Activated T-cell treated with anti-CD3 and anti-CD28 coated beads, Interleukin-2, amount 50 U/mL, for 24 hours (primary cell): ENCODE measurements around the gene ZFHX3.

Source experiments
- DNase-seq: peaks from one replicate; pipeline ENCODE4 v3.0.0-alpha.2; 2020
- H3K27ac Mint-ChIP-seq: 2 replicates; pipeline ENCODE4 v1.8.0; 2020; ENCODE audit warnings: mild to moderate bottlenecking, mixed read lengths
- H3K27me3 Mint-ChIP-seq: 2 replicates; pipeline ENCODE4 v1.8.0; 2020; ENCODE audit warnings: mixed read lengths
- H3K36me3 Mint-ChIP-seq: 2 replicates; pipeline ENCODE4 v1.8.0; 2020; ENCODE audit warnings: low read depth, mixed read lengths
- H3K4me1 Mint-ChIP-seq: 2 replicates; pipeline ENCODE4 v1.8.0; 2020; ENCODE audit warnings: low read depth, mixed read lengths
- H3K4me3 Mint-ChIP-seq: 2 replicates; pipeline ENCODE4 v1.8.0; 2020; ENCODE audit warnings: mild to moderate bottlenecking, moderate library complexity, mixed read lengths
- H3K9me3 Mint-ChIP-seq: 2 replicates; pipeline ENCODE4 v1.8.0; 2020; ENCODE audit warnings: mixed read lengths

ZFHX3 gene

DNA sequence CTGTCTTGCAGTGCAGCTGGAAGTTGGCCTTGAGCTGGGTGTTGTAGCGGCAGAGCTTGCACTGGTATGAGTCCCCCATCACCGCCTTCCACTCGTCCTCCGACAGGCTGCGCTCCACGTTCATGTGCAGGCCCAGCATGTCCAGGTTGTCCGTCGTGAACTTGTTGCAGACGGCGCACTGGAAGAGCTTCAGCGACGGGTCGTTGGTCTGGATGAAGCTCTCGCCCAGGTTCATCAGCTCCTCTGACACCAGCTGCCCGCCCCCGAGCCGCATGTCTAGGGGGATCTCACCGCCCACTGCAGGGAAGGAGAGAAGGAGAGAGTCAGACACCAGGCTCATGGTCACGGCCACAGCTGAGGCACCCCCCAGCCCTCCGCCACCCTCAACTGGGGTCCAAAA is 97.3 kb downstream of the ZFHX3 start:
- H3K27me3 Mint-ChIP-seq = no peaks in the 10 kb centered on the region
- no peaks in the 10 kb centered on the region for H3K36me3 Mint-ChIP-seq
- H3K4me1 Mint-ChIP-seq = no peaks in the 10 kb centered on the region
- no peak for DNase-seq
- H3K4me3 Mint-ChIP-seq = no peak overlapping the region
- H3K9me3 Mint-ChIP-seq = no peaks in the 10 kb centered on the region
- H3K27ac Mint-ChIP-seq = no peak overlapping the region

DNA sequence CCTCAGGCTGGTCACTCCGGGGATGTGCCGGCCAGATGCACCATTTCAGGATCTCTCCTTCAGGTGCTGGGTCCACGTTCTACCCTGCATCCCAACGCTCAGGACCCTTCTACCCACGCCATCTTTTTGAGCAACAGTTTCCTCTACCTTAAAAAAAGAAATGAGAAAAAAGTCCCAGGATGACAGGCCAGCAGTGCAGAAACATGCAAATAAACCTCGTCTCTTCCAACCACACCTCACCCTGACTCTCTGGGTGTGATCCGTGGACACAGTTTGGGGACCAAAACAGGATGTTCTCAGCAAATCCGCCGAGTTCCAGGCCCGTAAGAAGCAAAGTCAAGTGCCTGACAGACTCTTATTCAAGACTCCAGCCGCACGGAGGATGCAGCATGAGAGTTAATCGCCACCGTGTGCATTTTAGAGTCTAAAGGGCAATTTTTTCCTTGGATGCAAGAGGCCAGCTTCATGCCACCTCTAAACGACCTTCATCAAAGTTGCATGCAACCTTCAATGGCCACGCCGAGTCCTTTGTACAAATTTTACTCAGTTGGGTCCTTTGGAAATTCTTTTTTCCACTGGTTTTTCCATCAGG is 99.6 kb downstream of the ZFHX3 start:
- Mint-ChIP-seq H3K9me3 (no peaks in the 10 kb centered on the region), H3K27me3 (no peaks in the 10 kb centered on the region)
- DNase-seq = no peak

DNA sequence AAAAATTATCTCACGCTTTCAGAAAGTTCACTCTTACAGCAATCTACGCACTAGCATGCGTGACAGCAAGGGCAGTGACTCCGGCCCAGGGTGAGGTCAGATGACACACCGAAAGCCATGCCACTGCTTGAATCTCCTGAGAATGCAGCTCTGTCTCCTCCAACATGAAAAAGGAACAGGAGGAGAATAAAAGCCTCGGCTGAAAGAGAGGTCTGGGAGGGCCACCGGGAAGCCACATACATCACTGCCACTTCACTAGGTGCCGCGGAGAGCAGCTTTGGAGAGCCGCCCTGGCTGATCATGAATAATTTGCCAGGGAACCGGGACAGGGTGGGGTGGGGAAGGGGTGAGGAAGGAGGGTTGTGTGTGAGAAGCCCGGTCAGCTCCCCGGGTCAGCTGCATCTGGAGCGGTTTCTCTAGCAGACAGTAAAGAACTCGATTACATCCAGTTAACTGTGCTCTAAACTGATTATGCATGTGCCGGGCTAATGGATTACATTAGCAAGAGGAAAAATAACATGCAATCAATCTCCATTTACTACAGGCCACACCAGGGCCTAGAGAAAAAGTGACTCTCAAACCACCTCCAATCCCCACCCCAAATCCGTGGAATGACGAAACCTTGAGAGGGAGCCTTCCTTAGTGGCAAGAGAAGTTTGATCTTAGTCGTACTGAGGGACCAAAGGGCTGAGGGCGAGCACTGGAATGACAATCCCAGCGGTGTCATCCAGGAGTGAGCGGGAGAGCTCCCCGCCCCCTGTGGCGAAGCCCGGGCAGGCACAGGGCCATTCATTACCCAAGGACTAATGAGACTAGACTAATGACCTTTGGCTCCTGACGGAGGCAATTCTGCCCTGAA is 100.3 kb downstream of the ZFHX3 start:
- H3K36me3 Mint-ChIP-seq = no peaks in the 10 kb centered on the region
- H3K27ac Mint-ChIP-seq = no peak overlapping the region
- H3K9me3 Mint-ChIP-seq = no peaks in the 10 kb centered on the region
- H3K27me3 Mint-ChIP-seq = no peaks in the 10 kb centered on the region
- DNase-seq = no peak
- H3K4me1 Mint-ChIP-seq = no peaks in the 10 kb centered on the region
- H3K4me3 Mint-ChIP-seq = no peak overlapping the region

More for the DNA sequence above, 99.6 kb downstream of the ZFHX3 start:
- Mint-ChIP-seq H3K36me3 (no peaks in the 10 kb centered on the region), H3K27ac (no peak overlapping the region), H3K4me3 (no peak overlapping the region), H3K4me1 (no peaks in the 10 kb centered on the region)

DNA sequence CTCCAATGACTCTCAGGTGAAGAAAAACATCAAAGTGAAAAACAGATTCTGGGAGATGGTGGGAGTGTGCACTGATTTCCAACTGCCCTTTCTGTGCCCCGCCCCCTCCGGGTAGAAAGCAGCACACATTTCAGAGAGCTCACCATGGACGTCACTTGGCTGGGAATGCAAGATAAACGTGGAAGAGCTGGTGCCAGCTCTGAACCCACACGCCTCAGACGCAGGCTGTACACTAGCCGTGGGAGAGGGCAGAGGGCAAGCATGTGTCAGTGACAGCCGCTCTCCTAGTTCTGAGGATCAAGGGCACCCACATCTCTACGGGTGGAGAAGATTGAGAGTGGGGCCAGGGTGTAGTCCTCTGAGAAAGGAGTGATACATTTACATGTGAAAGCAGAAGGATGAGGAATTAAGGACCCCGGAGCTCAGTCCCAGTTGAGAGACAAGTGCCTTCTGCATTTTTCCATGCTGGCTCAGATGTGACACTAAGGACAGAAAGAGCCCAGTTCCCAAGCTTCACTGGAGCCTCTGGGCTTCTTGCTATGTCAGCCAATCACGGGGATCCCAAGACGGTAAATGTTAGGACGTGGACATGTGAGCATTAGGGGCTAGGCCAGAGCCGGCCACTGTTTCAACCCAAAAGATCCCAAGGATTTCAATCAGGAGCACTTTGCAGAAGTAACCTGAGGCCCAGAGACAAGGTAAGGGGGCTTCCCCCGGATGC is 101.3 kb downstream of the ZFHX3 start:
- Mint-ChIP-seq H3K36me3 (no peaks in the 10 kb centered on the region), H3K27me3 (no peaks in the 10 kb centered on the region), H3K27ac (no peak overlapping the region), H3K9me3 (no peaks in the 10 kb centered on the region), H3K4me3 (no peak overlapping the region), H3K4me1 (no peaks in the 10 kb centered on the region)
- DNase-seq = no peak

DNA sequence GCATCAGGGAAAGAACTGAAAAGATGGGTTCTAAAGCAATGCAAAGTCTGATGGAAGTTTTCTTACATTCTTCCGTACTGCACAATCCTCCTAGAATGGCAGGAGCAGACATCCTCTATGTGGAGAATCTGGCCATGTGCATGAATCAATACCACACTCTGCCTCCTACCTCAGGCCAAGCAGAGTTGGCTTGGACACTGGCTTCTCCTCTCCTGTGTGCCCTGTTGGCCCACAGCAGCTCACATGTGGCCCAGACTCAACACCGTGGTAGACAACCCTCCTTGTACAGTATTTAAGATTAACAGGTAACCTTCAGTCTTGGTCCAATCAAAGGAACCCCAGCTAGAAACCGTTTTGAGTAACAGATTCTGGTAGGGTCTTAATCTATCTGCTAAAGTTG is 101.9 kb downstream of the ZFHX3 start:
- H3K27me3 Mint-ChIP-seq = no peaks in the 10 kb centered on the region
- no peaks in the 10 kb centered on the region for H3K36me3 Mint-ChIP-seq
- H3K27ac Mint-ChIP-seq = no peak overlapping the region
- no peak overlapping the region for H3K4me3 Mint-ChIP-seq
- DNase-seq = no peak
- H3K4me1 Mint-ChIP-seq = no peaks in the 10 kb centered on the region
- H3K9me3 Mint-ChIP-seq = no peaks in the 10 kb centered on the region

DNA sequence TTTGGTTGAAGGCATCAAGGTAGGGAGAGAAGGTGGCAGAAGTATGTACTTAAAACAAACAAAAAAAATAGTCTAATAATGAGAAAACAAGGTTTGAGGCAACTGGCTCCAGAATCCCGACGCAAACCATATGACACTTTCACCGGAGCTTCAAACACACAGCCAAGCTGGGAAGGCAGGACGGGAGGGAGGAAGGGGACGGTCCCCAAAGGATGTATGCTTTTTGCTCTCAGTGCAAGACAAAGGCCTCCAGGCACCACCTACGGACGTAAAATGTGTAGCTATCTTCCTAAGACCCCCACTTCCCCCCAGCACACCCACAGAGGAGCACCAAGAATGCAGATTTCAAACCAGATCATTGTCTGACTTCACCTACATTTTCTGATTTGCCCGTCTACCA is 102.3 kb downstream of the ZFHX3 start:
- no peaks in the 10 kb centered on the region for H3K27me3 Mint-ChIP-seq
- H3K27ac Mint-ChIP-seq = no peak overlapping the region
- DNase-seq = no peak
- no peaks in the 10 kb centered on the region for H3K36me3 Mint-ChIP-seq
- no peaks in the 10 kb centered on the region for H3K4me1 Mint-ChIP-seq
- H3K9me3 Mint-ChIP-seq = no peaks in the 10 kb centered on the region
- H3K4me3 Mint-ChIP-seq = no peak overlapping the region

DNA sequence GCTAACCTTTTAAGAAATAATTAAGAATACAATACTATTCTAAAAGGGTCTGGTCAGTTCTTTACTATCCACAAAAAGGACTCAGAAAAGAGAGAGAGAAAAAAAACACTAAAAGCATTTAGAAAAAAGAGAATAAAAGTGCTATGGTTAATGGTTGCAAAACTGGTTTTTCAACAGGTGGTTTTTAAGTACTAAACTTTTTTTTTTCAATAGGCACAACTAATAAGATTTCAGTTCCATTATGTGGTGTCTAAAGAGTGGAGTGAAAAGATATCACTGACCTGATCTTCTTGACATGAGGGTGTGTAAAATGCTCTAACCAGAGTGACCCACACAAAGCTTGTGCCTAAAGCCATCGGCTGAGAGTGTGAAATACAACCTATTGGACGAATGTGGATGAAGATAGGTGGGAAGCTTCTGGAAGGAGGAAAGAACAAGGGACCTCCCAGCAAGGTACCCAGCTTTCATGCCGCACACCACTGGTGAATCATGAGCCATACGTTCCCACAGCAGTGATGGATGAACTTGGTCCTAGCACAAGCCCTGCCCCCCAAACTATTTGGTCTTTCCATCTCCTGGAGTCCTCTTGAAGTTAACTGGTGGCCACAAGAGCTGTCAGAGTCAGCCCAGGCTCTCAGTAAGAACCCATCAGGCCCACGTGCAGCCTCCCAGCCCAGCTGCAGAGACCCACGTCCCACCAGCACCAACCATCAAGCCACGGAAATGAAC is 103.0 kb downstream of the ZFHX3 start:
- no peak overlapping the region for H3K27ac Mint-ChIP-seq

DNA sequence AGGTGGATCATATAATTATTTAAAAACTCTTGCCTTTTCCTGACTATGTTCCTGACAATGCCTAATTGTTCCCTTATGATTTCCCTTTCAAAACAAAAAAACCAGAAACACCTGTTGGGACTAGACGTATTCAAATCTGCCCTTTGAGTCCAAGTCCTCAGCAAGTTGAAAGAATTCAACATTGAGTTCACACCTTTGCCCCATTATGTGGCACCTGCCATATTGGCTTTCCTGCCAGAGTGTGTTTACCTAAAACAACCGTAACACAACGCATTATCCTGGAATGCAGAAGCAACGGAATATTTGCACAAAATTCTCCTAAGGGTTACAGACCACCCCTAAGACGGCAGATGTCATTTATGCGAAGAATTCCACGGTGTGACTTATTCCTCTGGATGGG is 105.9 kb downstream of the ZFHX3 start:
- no peaks in the 10 kb centered on the region for H3K4me1 Mint-ChIP-seq
- H3K9me3 Mint-ChIP-seq = no peaks in the 10 kb centered on the region
- no peaks in the 10 kb centered on the region for H3K27me3 Mint-ChIP-seq
- H3K4me3 Mint-ChIP-seq = no peak overlapping the region
- no peak overlapping the region for H3K27ac Mint-ChIP-seq
- DNase-seq = no peak
- no peaks in the 10 kb centered on the region for H3K36me3 Mint-ChIP-seq

More for the DNA sequence above, 103.0 kb downstream of the ZFHX3 start:
- no peak for DNase-seq
- Mint-ChIP-seq H3K4me3 (no peak overlapping the region), H3K36me3 (no peaks in the 10 kb centered on the region), H3K9me3 (no peaks in the 10 kb centered on the region), H3K4me1 (no peaks in the 10 kb centered on the region), H3K27me3 (no peaks in the 10 kb centered on the region)

DNA sequence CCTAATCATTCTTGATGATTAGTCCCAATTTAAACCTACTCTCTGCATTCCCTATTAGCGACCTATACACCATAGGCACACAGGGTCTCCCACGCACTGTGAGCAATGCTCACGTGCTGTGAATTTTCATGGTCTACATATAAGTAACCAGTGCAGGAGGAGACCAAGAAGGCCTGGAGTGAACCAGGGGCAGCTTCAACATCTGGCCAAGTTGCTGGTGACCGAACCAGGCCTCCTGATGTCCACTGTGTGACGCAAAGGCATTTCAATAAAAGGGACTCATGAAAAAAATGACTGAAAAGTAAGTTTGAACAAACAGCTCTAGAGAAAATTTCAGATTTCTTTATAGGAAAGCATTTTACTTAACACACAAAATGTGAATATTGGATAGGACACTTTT is 107.0 kb downstream of the ZFHX3 start:
- DNase-seq = no peak
- Mint-ChIP-seq H3K9me3 (no peaks in the 10 kb centered on the region), H3K4me1 (no peaks in the 10 kb centered on the region), H3K27me3 (no peaks in the 10 kb centered on the region), H3K4me3 (no peak overlapping the region), H3K27ac (no peak overlapping the region), H3K36me3 (no peaks in the 10 kb centered on the region)

DNA sequence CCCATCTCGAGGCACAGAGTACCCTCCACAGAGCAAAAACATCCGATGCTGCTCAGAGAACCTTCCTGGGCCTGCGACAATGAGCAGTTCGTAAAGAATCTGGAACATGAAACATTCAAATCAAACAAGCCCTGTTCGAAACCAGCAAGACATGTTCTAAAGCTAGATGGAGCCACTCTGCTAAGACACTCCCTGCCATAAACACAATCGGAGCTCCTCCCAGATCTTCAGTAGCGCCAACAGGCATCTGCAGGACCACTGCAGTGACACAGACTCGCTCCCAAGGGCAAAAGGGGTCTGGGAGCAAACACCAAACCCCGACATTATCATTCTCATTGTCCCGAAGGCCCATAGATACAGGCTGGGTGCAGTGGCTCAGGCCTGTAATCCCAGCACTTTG is 108.7 kb downstream of the ZFHX3 start:
- Mint-ChIP-seq H3K4me3 (no peak overlapping the region), H3K36me3 (no peaks in the 10 kb centered on the region), H3K9me3 (no peaks in the 10 kb centered on the region), H3K27me3 (no peaks in the 10 kb centered on the region), H3K4me1 (no peaks in the 10 kb centered on the region), H3K27ac (no peak overlapping the region)
- no peak for DNase-seq

DNA sequence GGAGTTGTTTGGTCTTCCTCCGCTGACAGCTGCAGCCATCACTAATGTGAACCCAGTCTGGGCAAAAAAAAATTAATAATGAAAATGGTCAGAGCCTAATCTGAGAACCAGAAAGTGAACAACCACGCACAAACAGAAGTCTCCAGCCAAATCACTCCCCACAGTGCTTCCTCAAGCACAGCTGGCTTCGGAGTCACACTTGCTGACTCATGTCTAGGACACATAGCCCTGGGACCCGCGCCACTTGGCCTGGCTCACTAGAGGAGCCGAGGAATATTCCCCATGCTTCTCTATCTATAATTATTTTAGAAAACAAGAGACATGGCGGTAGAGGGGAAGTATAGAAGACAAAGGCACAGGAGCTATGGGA is 109.1 kb downstream of the ZFHX3 start:
- Mint-ChIP-seq H3K4me3 (no peak overlapping the region), H3K9me3 (no peaks in the 10 kb centered on the region), H3K27ac (no peak overlapping the region), H3K36me3 (no peaks in the 10 kb centered on the region), H3K27me3 (no peaks in the 10 kb centered on the region), H3K4me1 (no peaks in the 10 kb centered on the region)
- DNase-seq = no peak

DNA sequence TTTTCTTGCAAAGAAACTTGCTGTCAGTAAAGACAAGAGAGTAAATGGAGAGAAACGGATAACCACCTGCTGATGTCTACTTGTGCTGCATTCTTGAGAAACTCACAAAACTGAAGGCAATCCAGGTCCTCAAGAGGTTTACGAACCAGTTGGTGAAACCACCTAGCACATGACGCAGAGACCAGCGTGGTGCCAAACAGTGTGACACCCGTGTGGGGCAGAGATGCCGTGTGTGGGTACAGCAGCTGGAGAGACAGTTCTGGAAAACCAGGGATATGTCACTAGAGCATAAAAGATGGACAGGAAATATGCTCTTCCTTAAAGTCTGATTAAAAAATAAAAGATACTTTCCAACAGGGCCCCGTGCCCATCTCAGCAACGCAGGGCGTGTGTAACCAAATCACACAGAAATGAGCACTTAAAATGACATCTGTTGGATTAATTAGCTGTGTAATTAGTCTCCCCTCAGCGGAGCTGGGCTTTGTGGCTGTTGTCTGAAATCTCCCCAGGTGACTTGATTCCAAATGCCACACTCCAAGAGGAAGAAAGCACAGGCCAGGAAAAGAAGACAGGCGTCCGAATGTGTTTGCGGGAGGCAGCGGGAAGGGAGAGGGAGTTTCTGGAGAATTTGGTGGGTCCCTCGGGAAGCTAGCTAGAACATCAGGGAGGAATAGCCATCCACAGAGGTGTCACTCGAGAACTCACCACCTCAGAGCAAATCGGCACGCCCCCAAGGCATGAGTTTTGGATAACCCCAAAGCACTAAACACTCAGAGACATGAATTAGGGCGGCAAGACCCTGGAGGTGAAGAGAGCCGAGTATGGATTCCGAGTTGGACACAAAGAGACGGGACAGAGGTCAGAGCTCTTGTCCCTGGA is 109.8 kb downstream of the ZFHX3 start:
- Mint-ChIP-seq H3K4me3 (no peak overlapping the region), H3K27ac (no peak overlapping the region), H3K27me3 (no peaks in the 10 kb centered on the region), H3K36me3 (no peaks in the 10 kb centered on the region), H3K4me1 (no peaks in the 10 kb centered on the region), H3K9me3 (no peaks in the 10 kb centered on the region)
- DNase-seq = no peak

DNA sequence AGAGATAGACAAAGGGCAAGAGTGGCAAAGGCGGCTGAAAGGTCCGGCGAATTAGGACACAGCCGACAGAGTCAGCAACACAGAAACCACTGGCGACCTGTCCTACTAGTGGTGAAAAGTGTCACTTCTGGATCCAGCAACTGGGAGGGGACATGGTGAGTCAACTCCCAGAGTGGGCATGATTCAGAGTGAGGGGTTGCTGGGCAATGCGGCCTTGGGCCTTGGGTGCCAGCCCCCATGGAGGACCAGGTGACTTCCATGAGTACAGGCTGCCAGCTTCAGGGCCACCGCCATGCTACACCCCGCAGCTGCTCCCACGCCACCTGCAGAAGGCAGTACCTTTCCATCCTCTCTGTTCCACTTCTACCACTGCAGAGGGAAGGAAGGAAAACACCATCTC is 110.6 kb downstream of the ZFHX3 start:
- H3K27ac Mint-ChIP-seq = no peak overlapping the region
- H3K27me3 Mint-ChIP-seq = no peaks in the 10 kb centered on the region
- no peaks in the 10 kb centered on the region for H3K9me3 Mint-ChIP-seq
- H3K4me1 Mint-ChIP-seq = no peaks in the 10 kb centered on the region
- H3K4me3 Mint-ChIP-seq = no peak overlapping the region
- no peaks in the 10 kb centered on the region for H3K36me3 Mint-ChIP-seq
- DNase-seq = no peak

DNA sequence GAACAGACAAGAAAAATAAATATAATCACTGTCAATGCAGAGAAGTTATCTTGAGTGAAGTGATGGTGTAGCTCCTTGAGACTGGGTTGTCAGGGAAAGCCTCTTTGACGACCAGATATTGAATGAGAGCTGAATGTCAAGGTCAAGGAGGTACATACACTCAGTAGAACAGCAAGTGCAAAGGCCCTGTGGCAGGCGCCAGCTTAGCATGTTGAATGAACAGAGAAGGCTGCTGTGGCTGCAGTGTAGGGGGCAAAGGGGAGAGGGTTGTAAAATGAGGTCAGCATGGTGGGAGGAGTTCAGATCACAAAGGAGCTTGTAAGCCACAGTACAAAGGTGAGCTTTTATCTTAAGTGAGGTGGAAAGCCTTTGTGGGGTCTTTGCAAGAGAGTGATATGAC is 111.5 kb downstream of the ZFHX3 start:
- no peak overlapping the region for H3K4me3 Mint-ChIP-seq
- no peak overlapping the region for H3K27ac Mint-ChIP-seq

More for the DNA sequence above, 111.5 kb downstream of the ZFHX3 start:
- no peaks in the 10 kb centered on the region for H3K4me1 Mint-ChIP-seq
- no peak for DNase-seq
- no peaks in the 10 kb centered on the region for H3K9me3 Mint-ChIP-seq
- H3K27me3 Mint-ChIP-seq = no peaks in the 10 kb centered on the region
- H3K36me3 Mint-ChIP-seq = no peaks in the 10 kb centered on the region
